T47D (cell line): ENCODE measurements around the gene ARIH2.
A peak's percentile ranks its signal among the peaks of the same experiment; 100 is the strongest.
"Not testable (repeated sequence)": the region's sequence is repeated elsewhere in the genome, so short reads cannot be mapped to it uniquely, and the experiment has no call there.

Experiments used
- DNase-seq, 2 experiments: peaks; one replicate each; pipeline versions ENCODE4 v3.0.0 to v3.0.0-alpha.2; 2011 to 2012; ENCODE audit warnings: low read depth in 1 of 2, low spot score in 1 of 2
- JUND ChIP-seq: IDR thresholded peaks from 2 replicates; pipeline ENCODE4 v1.6.1; 2012; ENCODE audit warnings: low read depth
- in situ Hi-C: cut with HindIII; loops from 2 replicates; pipeline ENCODE4 v1.10.0; 2016; ENCODE audit warnings: low sequenced_read_pairs, low pct_unique_long_range_greater_than_20kb

ARIH2 gene

GRCh38 chr3:49004352-49005302 is 86.0 kb downstream of the ARIH2 start:
- no peak for DNase-seq
- in situ Hi-C loops, result no loop called here
- TF ChIP-seq JUND, result no peak

DNA sequence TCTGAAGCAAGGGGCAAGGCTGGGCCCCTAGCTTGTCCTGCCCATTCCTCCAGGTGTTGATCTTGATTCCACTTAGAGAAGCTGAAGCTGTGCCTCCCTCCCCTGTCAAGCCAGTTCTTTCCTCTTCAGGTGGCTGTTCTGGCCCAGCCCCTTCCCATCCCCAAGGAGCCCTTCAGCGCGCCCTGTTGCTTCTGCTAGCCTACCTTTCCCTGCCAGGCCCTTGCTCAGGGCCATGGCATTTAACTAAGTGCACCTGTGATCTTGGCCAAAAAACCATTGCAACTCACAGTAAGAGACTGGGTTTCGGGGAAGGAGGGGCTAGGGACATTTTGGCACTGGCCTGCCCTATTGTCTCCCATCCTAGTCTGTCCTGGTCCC is 86.7 kb downstream of the ARIH2 start:
- no peak for DNase-seq
- no peak for TF ChIP-seq JUND
- in situ Hi-C loops, result no loop called here

DNA sequence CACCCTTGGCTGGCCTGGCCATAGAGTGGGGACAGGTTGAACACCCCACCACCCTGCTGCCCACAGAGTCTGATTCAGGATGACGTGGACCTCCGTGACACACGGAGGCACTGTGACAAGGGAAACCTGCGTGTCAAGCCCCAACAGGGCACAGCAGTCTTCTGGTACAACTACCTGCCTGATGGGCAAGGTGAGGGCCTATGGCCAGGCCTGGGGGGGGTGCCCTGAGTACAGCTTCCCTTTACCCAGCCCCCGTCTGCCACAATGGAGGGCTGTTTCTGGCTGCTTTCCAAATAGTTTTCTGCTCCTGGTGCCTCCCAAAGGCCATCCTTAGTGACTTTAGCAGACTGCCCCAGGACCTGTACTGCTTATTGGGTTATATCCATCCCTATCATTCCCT is 87.4 kb downstream of the ARIH2 start:
- in situ Hi-C loops, result no loop called here
- no peak for TF ChIP-seq JUND
- no peak for DNase-seq

DNA sequence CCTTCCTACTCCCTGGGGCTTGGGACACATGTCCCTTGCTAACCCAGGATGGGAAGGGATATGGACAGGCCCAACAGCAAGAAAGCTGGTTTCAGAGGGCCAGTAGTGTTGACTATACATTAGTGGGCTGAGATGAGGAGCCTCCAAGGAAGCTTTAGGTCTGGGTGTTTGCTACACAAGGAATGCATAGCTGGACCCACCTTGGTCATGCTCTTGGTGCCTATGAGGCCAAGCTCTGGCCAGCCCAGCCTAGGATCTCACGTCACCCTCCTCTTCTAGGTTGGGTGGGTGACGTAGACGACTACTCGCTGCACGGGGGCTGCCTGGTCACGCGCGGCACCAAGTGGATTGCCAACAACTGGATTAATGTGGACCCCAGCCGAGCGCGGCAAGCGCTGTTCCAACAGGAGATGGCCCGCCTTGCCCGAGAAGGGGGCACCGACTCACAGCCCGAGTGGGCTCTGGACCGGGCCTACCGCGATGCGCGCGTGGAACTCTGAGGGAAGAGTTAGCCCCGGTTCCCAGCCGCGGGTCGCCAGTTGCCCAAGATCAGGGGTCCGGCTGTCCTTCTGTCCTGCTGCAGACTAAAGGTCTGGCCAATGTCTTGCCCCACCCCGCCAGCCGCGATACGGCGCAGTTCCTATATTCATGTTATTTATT is 87.9 kb downstream of the ARIH2 start:
- no peak for DNase-seq
- TF ChIP-seq JUND, result no peak
- in situ Hi-C loops, result no loop called here

- in situ Hi-C loops, result no loop called here
- no peak; the same call in 1 of the 2 replicates for TF ChIP-seq JUND
- DNase-seq, result peak; percentile 87 to 97
These were observed 88.6 kb downstream of the ARIH2 start, which contains the start of gene WDR6 for GRCh38 chr3:49007068-49007770. TSS of gene WDR6 (plus strand) at chr3:49007391. CDS start at chr3:49007432, 41 bp downstream.

DNA sequence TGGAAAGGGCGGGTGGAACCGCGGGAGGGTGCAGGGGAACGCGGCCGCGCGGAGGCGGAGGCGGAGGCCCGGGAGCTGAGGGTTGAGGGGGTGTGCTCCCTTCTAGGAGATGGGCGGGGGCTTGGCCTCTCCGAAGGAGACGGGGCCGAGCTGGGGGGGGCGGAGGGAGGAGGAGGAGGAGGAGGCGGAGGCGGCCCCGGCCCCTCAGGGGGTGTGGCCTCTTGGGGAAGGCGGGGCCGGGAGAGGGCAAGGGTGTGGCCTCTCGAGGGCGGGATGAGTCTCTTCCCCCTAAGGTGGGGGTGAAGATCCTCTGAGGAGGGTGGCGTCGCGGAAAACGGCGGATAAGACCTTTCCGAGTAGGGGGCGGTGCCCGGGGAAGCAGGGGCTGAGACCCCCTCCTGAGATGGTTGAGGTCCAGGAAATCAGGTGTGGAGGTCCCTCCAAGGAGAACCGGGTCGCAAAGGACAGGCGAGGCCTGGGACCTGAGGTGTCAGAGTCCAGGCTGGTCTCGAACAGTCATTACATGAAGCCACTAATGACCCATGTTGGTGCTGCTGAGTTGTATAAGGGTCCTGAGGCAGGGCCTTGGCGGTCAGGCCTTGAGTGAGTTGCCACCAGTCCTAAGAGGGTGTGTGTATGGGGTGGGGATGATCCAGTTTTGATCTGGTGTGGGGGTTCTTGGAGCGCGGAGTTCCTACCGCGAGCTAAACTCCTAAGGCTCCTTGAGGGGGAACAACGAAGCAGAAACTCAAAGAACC is 89.3 kb downstream of the ARIH2 start:
- in situ Hi-C loops, result no loop called here
- no peak for TF ChIP-seq JUND
- DNase-seq, result peak; percentile 55 to 96

GRCh38 chr3:49008627-49009026 is 90.0 kb downstream of the ARIH2 start:
- DNase-seq, in situ Hi-C loops: not testable (repeated sequence)

- TF ChIP-seq JUND, result no peak
- in situ Hi-C loops, result no loop called here
- DNase-seq, result no peak
These were observed 90.8 kb downstream of the ARIH2 start for GRCh38 chr3:49009396-49009795.

DNA sequence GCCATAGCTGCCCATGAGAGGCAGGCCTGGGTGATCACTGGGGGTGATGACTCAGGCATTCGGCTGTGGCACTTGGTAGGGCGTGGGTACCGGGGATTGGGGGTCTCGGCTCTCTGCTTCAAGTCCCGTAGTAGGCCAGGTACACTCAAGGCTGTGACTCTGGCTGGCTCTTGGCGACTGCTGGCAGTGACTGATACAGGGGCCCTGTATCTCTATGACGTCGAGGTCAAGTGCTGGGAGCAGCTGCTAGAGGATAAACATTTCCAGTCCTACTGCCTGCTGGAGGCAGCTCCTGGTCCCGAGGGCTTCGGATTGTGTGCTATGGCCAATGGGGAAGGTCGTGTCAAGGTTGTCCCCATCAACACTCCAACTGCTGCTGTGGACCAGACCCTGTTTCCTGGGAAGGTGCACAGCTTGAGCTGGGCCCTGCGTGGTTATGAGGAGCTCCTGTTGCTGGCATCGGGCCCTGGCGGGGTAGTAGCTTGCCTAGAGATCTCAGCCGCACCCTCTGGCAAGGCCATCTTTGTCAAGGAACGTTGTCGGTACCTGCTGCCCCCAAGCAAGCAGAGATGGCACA is 93.9 kb downstream of the ARIH2 start:
- in situ Hi-C loops, result no loop called here
- TF ChIP-seq JUND, result no peak

GRCh38 chr3:49013113-49013737 is 94.6 kb downstream of the ARIH2 start:
- DNase-seq, result no peak
- no peak for TF ChIP-seq JUND
- in situ Hi-C loops, result no loop called here

More for the DNA sequence above, 93.9 kb downstream of the ARIH2 start:
- DNase-seq, result no peak
